HEK293 (cell line): ENCODE data around the gene DOK3.

Experiments used
- CTCF ChIA-PET: fragments of 350-600 bp; formaldehyde crosslinking; extraction: SDS; loops from one replicate; lab custom pipeline; 2021; ENCODE audit warnings: antibody characterized with exemption; lab: Yijun Ruan, JAX
- POLR2A ChIA-PET: fragments of 300-600 bp; formaldehyde crosslinking; extraction: SDS; loops from one replicate; lab custom pipeline; 2020; ENCODE audit warnings: antibody characterized with exemption, inconsistent platforms; lab: Yijun Ruan, JAX
- H3K27ac ChIP-seq: fragments of 200-500 bp; sonication (Bioruptor generic); 2 replicates; pipeline ENCODE4 v1.5.1; 2014; ENCODE audit warnings: low read depth, low read length, control low read depth, inconsistent platforms; ENCODE audit errors: extremely low read depth
- H3K36me3 ChIP-seq, 2 experiments: fragments of 200-500 bp in 1 of 2; sonication (Bioruptor generic) in 1 of 2; 1 replicate in 1 of 2; 2 replicates in 1 of 2; pipeline ENCODE4 v1.5.1; 2014 to 2017; ENCODE audit warnings: inconsistent platforms in 2 of 2, low read length in 2 of 2; ENCODE audit not compliant: control insufficient read depth in 2 of 2, insufficient read depth in 1 of 2
- H3K4me1 ChIP-seq: fragments of 200-500 bp; sonication (Bioruptor generic); 2 replicates; pipeline ENCODE4 v1.5.1; 2014; ENCODE audit warnings: mild to moderate bottlenecking, low read length, inconsistent platforms; ENCODE audit not compliant: control insufficient read depth, insufficient read depth
- H3K4me3 ChIP-seq: 2 replicates; pipeline ENCODE4 v1.5.1; 2011; ENCODE audit warnings: low read depth, mild to moderate bottlenecking, control low read depth, low read length, moderate library complexity
- H3K9me3 ChIP-seq: fragments of 200-500 bp; sonication (Bioruptor generic); 2 replicates; pipeline ENCODE4 v1.5.1; 2014; ENCODE audit warnings: low read depth, low read length, inconsistent platforms; ENCODE audit not compliant: control insufficient read depth, insufficient read depth
- EGR2 ChIP-seq: fragments of 450-650 bp; formaldehyde crosslinking; IDR thresholded peaks from 2 replicates; pipeline ENCODE4 v1.5.1; 2016; ENCODE audit warnings: low read depth, missing biosample characterization, missing genetic modification characterization
- FEZF1 ChIP-seq: fragments of 450-650 bp; formaldehyde crosslinking; IDR thresholded peaks from 2 replicates; pipeline ENCODE4 v1.5.1; 2016; ENCODE audit warnings: missing biosample characterization, missing genetic modification characterization
- HOXD13 ChIP-seq: sonication (generic); formaldehyde crosslinking; IDR thresholded peaks from 2 replicates; pipeline ENCODE4 v1.8.0; 2022; ENCODE audit warnings: missing genetic modification reagents, borderline replicate concordance
- OSR2 ChIP-seq: fragments of 450-650 bp; formaldehyde crosslinking; IDR thresholded peaks from 2 replicates; pipeline ENCODE4 v1.5.1; 2016; ENCODE audit warnings: missing biosample characterization, missing genetic modification characterization
- PRDM4 ChIP-seq: fragments of 450-650 bp; formaldehyde crosslinking; IDR thresholded peaks from 2 replicates; pipeline ENCODE4 v1.5.1; 2017; ENCODE audit warnings: missing biosample characterization, missing genetic modification characterization
- RBAK ChIP-seq: fragments of 450-650 bp; formaldehyde crosslinking; IDR thresholded peaks from 2 replicates; pipeline ENCODE4 v1.5.1; 2016; ENCODE audit warnings: missing biosample characterization, missing genetic modification characterization
- SALL2 ChIP-seq: fragments of 450-650 bp; formaldehyde crosslinking; IDR thresholded peaks from 2 replicates; pipeline ENCODE4 v1.5.0; 2017; ENCODE audit warnings: missing biosample characterization, mild to moderate bottlenecking, missing genetic modification characterization, borderline replicate concordance
- TCF7L2 ChIP-seq: IDR thresholded peaks from 2 replicates; pipeline ENCODE4 v1.6.1; 2011; ENCODE audit warnings: low read depth, mild to moderate bottlenecking, inconsistent platforms, low read length, moderate library complexity, borderline replicate concordance
- YY2 ChIP-seq: fragments of 450-650 bp; formaldehyde crosslinking; IDR thresholded peaks from 2 replicates; pipeline ENCODE4 v1.5.1; 2016; ENCODE audit warnings: missing biosample characterization, missing genetic modification characterization
- ZBTB7A ChIP-seq: fragments of 450-650 bp; formaldehyde crosslinking; IDR thresholded peaks from 2 replicates; pipeline ENCODE4 v1.5.1; 2016; ENCODE audit warnings: low read depth, missing biosample characterization, missing genetic modification characterization
- ZBTB8A ChIP-seq: fragments of 450-650 bp; formaldehyde crosslinking; IDR thresholded peaks from 2 replicates; pipeline ENCODE4 v1.5.1; 2016; ENCODE audit warnings: missing biosample characterization, missing genetic modification characterization
- ZFHX2 ChIP-seq: fragments of 450-650 bp; formaldehyde crosslinking; conservative IDR thresholded peaks from 2 replicates; pipeline ENCODE4 v1.5.1; 2016; ENCODE audit warnings: missing biosample characterization, missing genetic modification characterization
- ZFP69B ChIP-seq: fragments of 450-650 bp; formaldehyde crosslinking; IDR thresholded peaks from 2 replicates; pipeline ENCODE4 v1.5.1; 2016; ENCODE audit warnings: missing biosample characterization, missing genetic modification characterization
- ZNF112 ChIP-seq: fragments of 450-650 bp; formaldehyde crosslinking; IDR thresholded peaks from 2 replicates; pipeline ENCODE4 v1.5.0; 2017; ENCODE audit warnings: missing biosample characterization, missing genetic modification characterization
- ZNF146 ChIP-seq: fragments of 450-650 bp; formaldehyde crosslinking; IDR thresholded peaks from 2 replicates; pipeline ENCODE4 v1.5.1; 2016; ENCODE audit warnings: missing biosample characterization, missing genetic modification characterization
- ZNF155 ChIP-seq: fragments of 450-650 bp; formaldehyde crosslinking; IDR thresholded peaks from 2 replicates; pipeline ENCODE4 v1.5.1; 2016; ENCODE audit warnings: missing biosample characterization, missing genetic modification characterization
- ZNF184 ChIP-seq: fragments of 450-650 bp; IDR thresholded peaks from 2 replicates; pipeline ENCODE4 v1.5.1; 2018; ENCODE audit warnings: missing biosample characterization, mild to moderate bottlenecking, missing genetic modification characterization
- ZNF350 ChIP-seq: fragments of 450-650 bp; formaldehyde crosslinking; IDR thresholded peaks from 2 replicates; pipeline ENCODE4 v1.5.0; 2017; ENCODE audit warnings: missing biosample characterization, mild to moderate bottlenecking, missing genetic modification characterization
- ZNF404 ChIP-seq: fragments of 450-650 bp; formaldehyde crosslinking; IDR thresholded peaks from 2 replicates; pipeline ENCODE4 v1.5.1; 2017; ENCODE audit warnings: missing biosample characterization, missing genetic modification characterization
- ZNF530 ChIP-seq: fragments of 450-650 bp; formaldehyde crosslinking; IDR thresholded peaks from 2 replicates; pipeline ENCODE4 v1.5.1; 2016; ENCODE audit warnings: low read depth, missing biosample characterization, missing genetic modification characterization
- ZNF549 ChIP-seq: fragments of 450-650 bp; IDR thresholded peaks from 2 replicates; pipeline ENCODE4 v1.5.1; 2018; ENCODE audit warnings: missing biosample characterization, missing genetic modification characterization, mild to moderate bottlenecking, inconsistent platforms, moderate library complexity
- ZNF555 ChIP-seq: fragments of 450-650 bp; formaldehyde crosslinking; conservative IDR thresholded peaks from 2 replicates; pipeline ENCODE4 v1.5.1; 2017; ENCODE audit warnings: missing biosample characterization, mild to moderate bottlenecking, missing genetic modification characterization, inconsistent platforms
- ZNF585B ChIP-seq: fragments of 450-650 bp; formaldehyde crosslinking; IDR thresholded peaks from 2 replicates; pipeline ENCODE4 v1.5.1; 2016; ENCODE audit warnings: missing biosample characterization, missing genetic modification characterization
- ZNF610 ChIP-seq: fragments of 450-650 bp; formaldehyde crosslinking; IDR thresholded peaks from 2 replicates; pipeline ENCODE4 v1.5.1; 2016; ENCODE audit warnings: missing biosample characterization, missing genetic modification characterization, borderline replicate concordance
- ZNF623 ChIP-seq: fragments of 450-650 bp; formaldehyde crosslinking; IDR thresholded peaks from 2 replicates; pipeline ENCODE4 v1.5.1; 2016; ENCODE audit warnings: missing biosample characterization, missing genetic modification characterization
- ZNF654 ChIP-seq: fragments of 450-650 bp; formaldehyde crosslinking; IDR thresholded peaks from 2 replicates; pipeline ENCODE4 v1.5.1; 2016; ENCODE audit warnings: low read depth, missing biosample characterization, missing genetic modification characterization
- ZNF677 ChIP-seq: fragments of 450-650 bp; IDR thresholded peaks from 2 replicates; pipeline ENCODE4 v1.5.0; 2018; ENCODE audit warnings: missing biosample characterization, mild to moderate bottlenecking, missing genetic modification characterization, moderate library complexity
- ZNF701 ChIP-seq: fragments of 450-650 bp; formaldehyde crosslinking; IDR thresholded peaks from 2 replicates; pipeline ENCODE4 v1.5.1; 2016; ENCODE audit warnings: missing biosample characterization, missing genetic modification characterization
- TF ChIP-seq, protein P1 (sequence below): fragments of 450-650 bp; formaldehyde crosslinking; IDR thresholded peaks from 2 replicates; pipeline ENCODE4 v1.5.1; 2017; ENCODE audit warnings: missing biosample characterization, missing genetic modification characterization
- TF ChIP-seq, protein P2 (sequence below): fragments of 450-650 bp; formaldehyde crosslinking; conservative IDR thresholded peaks from 2 replicates; pipeline ENCODE4 v1.5.1; 2016; ENCODE audit warnings: low read depth, missing biosample characterization, missing genetic modification characterization

DOK3 gene

DNA sequence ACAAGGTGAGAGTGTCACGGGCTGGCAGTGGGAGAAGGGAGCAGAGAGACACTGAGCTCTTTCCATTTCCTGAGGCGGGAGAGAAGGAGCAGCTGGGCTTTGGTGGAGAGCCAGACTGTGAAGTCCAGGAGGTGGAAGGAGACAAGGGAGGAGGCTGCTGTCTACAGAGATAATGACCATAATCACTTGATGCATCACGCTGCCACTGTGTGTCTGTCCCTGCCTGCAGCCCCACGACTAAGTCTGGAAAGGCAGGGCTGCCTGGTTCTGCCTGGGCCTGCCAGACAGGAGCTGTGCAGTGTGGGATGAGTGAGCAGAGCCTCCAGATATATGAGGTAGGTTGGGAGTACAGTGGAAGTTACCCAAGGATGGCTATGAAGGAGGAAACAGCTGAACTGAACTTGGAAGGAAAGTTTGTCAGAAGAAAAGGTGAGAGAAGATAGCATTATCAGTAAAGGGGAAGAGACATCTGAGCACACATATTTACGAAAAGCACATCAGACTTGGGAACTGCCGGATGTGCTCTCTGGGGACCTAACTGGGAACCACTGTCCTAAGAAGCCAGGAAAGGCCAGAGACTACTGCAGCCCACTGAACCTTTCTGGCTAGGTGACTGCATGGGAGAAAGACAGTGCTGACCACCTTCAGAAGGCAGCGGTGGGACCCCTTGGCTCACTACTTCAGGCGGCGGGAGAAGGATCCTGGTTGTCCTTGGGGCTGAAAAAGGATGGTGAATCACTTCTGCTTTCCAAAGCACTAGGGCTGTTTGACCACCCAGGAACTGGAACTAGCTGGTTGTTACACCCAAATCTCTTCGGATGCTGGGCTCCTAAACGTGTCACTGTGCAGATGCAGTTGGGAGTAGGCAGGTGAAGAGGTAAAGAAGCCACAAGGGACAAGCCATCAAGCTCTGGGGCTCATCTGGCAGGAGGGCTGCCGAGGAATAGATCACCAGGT is 19.9 kb upstream of the DOK3 start (continued):
- TF ChIP-seq RBAK, result no peak

DNA sequence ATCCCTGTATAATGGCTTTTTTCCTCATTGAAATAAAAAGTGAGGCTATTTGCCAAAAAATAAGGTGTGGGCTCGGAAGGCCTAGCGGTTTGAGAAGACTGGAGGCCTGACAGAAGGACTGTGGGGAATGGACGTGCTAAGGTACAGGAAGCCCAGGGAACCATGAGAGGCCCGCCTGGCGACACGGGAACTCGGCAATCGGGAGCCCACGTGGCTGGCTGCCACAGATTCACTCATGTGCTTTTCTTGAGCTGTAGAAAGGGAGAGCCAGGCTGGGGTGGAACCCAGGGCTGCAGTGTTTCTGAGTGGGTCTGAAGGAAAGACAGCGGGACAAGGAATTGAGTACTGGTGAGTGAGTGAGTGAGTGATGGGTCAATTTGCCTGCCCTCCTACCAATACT is 19.0 kb upstream of the DOK3 start:
- peaks cover 10 to 97% of the 10 kb centered on the region in 2 experiments; a peak in 2 of 3 replicates for H3K36me3 ChIP-seq

GRCh38 chr5:177527595-177527994 is 18.0 kb upstream of the DOK3 start:
- no peak for TF ChIP-seq ZFP69B (tag by site-specific recombination)
- no peak for TF ChIP-seq ZNF610
- no peak for TF ChIP-seq ZNF623
- TF ChIP-seq EGR2 (tag by site-specific recombination), result no peak
- TF ChIP-seq, protein P1, sequence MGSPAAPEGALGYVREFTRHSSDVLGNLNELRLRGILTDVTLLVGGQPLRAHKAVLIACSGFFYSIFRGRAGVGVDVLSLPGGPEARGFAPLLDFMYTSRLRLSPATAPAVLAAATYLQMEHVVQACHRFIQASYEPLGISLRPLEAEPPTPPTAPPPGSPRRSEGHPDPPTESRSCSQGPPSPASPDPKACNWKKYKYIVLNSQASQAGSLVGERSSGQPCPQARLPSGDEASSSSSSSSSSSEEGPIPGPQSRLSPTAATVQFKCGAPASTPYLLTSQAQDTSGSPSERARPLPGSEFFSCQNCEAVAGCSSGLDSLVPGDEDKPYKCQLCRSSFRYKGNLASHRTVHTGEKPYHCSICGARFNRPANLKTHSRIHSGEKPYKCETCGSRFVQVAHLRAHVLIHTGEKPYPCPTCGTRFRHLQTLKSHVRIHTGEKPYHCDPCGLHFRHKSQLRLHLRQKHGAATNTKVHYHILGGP (tag by site-specific recombination), result no peak
- no peak for TF ChIP-seq ZNF585B (tag by site-specific recombination)
- no peak for TF ChIP-seq YY2 (tag by site-specific recombination)
- no peak for TF ChIP-seq OSR2 (tag by site-specific recombination)
- no peak for TF ChIP-seq ZNF404 (tag by site-specific recombination)
- TF ChIP-seq ZNF146 (tag by site-specific recombination), result no peak
- TF ChIP-seq ZNF112 (tag by site-specific recombination), result no peak
- no peak for TF ChIP-seq ZNF155
- TF ChIP-seq, protein P2, sequence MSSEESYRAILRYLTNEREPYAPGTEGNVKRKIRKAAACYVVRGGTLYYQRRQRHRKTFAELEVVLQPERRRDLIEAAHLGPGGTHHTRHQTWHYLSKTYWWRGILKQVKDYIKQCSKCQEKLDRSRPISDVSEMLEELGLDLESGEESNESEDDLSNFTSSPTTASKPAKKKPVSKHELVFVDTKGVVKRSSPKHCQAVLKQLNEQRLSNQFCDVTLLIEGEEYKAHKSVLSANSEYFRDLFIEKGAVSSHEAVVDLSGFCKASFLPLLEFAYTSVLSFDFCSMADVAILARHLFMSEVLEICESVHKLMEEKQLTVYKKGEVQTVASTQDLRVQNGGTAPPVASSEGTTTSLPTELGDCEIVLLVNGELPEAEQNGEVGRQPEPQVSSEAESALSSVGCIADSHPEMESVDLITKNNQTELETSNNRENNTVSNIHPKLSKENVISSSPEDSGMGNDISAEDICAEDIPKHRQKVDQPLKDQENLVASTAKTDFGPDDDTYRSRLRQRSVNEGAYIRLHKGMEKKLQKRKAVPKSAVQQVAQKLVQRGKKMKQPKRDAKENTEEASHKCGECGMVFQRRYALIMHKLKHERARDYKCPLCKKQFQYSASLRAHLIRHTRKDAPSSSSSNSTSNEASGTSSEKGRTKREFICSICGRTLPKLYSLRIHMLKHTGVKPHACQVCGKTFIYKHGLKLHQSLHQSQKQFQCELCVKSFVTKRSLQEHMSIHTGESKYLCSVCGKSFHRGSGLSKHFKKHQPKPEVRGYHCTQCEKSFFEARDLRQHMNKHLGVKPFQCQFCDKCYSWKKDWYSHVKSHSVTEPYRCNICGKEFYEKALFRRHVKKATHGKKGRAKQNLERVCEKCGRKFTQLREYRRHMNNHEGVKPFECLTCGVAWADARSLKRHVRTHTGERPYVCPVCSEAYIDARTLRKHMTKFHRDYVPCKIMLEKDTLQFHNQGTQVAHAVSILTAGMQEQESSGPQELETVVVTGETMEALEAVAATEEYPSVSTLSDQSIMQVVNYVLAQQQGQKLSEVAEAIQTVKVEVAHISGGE (tag by site-specific recombination), result no peak
- TF ChIP-seq HOXD13 (CRISPR knock-in tag), result no peak
- TF ChIP-seq PRDM4 (tag by site-specific recombination), result no peak
- TF ChIP-seq ZBTB7A (tag by site-specific recombination), result no peak
- ChIA-PET POLR2A (no interaction called here), CTCF (interaction anchor here (0.6 kb wide), 1 partner anchor 588 kb away, joined by 3 read pairs; no protein-coding TSS in a partner anchor)
- Histone ChIP-seq H3K36me3 (peaks cover 13 to 94% of the 10 kb centered on the region in 2 experiments; a peak in 2 of 3 replicates), H3K27ac (no peak overlapping the region), H3K4me3 (no peak overlapping the region), H3K9me3 (no peaks in the 10 kb centered on the region), H3K4me1 (no peaks in the 10 kb centered on the region)

More for the DNA sequence above, 19.0 kb upstream of the DOK3 start:
- CTCF ChIA-PET, result interaction anchor here (0.6 kb wide), 1 partner anchor 21 kb away, joined by 3 read pairs; no protein-coding TSS in a partner anchor
- TF ChIP-seq ZNF701 (tag by site-specific recombination) (no peak), ZNF530 (tag by site-specific recombination) (no peak), ZNF555 (tag by site-specific recombination) (no peak), TCF7L2 (no peak), ZBTB8A (tag by site-specific recombination) (no peak), ZNF654 (tag by site-specific recombination) (no peak), ZFHX2 (no peak), FEZF1 (no peak), ZNF677 (no peak), ZNF350 (tag by site-specific recombination) (no peak), SALL2 (tag by site-specific recombination) (no peak), ZNF549 (no peak), ZNF184 (no peak)
- TF ChIP-seq, all 188 proteins: peak for 0
- no peak overlapping the region for H3K4me3 ChIP-seq
- POLR2A ChIA-PET, result no interaction called here
- no peaks in the 10 kb centered on the region for H3K9me3 ChIP-seq
- no peak overlapping the region for H3K27ac ChIP-seq
- no peaks in the 10 kb centered on the region for H3K4me1 ChIP-seq
